Measurements from ENCODE around the gene LIF. TPM values are rescaled to one million over a fixed set of nuclear protein-coding genes. Genes with fewer than 3 reads are reported as not detected.
"Not testable (repeated sequence)": the region's sequence is repeated elsewhere in the genome, so short reads cannot be mapped to it uniquely, and the experiment has no call there.

Gene LIF
- total RNA-seq, 1 donor from 2014 or later = 3.8 TPM

- Mint-ChIP-seq H3K27me3 (no peaks in the 10 kb centered on the region), H3K9me3 (no peaks in the 10 kb centered on the region), H3K4me1 (ENCODE audit: unreplicated experiment) (peaks cover 34% of the 10 kb centered on the region), H3K4me3 (peak overlapping the region; percentile 19), H3K36me3 (no peaks in the 10 kb centered on the region), H3K27ac (peak overlapping the region; percentile 93)
- TF ChIP-seq CTCF (conservative IDR thresholded peaks at IDR 0.05) = no peak
- DNase-seq (ENCODE audit: extremely low spot score, unreplicated experiment) = no peak
These were observed 44.0 kb downstream of the LIF start for GRCh38 chr22:30202531-30203006.

- peak overlapping the region; percentile 93 for H3K27ac Mint-ChIP-seq
- H3K36me3 Mint-ChIP-seq = no peaks in the 10 kb centered on the region
- no peak for TF ChIP-seq CTCF (conservative IDR thresholded peaks at IDR 0.05)
- H3K9me3 Mint-ChIP-seq = no peaks in the 10 kb centered on the region
- no peaks in the 10 kb centered on the region for H3K27me3 Mint-ChIP-seq
- no peak for DNase-seq (ENCODE audit: extremely low spot score, unreplicated experiment)
- peaks cover 33% of the 10 kb centered on the region for H3K4me1 Mint-ChIP-seq (ENCODE audit: unreplicated experiment)
- peak overlapping the region; percentile 19 for H3K4me3 Mint-ChIP-seq
These were observed 44.6 kb downstream of the LIF start for GRCh38 chr22:30201945-30202344.

DNA sequence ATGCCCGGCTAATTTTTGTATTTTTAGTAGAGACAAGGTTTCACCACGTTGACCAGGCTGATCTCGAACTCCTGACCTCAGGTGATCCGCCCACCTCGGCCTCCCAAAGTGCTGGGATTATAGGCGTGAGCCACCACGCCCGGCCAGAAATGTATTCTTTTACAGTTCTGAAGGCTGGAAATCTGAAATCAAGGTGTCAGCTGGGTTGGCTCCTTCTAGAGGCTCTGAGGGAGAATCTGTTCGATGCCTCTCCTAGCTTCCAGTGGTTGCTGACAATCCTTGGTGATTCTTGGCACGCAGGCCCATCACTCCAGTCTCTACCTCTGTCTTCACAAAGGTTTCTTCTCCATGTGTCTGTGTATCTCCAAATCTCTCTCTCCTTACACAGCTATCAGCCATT, 45.7 kb downstream of the LIF start:
- peaks cover 38% of the 10 kb centered on the region for H3K4me1 Mint-ChIP-seq (ENCODE audit: unreplicated experiment)
- not testable (repeated sequence) for DNase-seq (ENCODE audit: extremely low spot score, unreplicated experiment); H3K27me3 Mint-ChIP-seq; H3K27ac Mint-ChIP-seq; H3K4me3 Mint-ChIP-seq; H3K9me3 Mint-ChIP-seq; H3K36me3 Mint-ChIP-seq

DNA sequence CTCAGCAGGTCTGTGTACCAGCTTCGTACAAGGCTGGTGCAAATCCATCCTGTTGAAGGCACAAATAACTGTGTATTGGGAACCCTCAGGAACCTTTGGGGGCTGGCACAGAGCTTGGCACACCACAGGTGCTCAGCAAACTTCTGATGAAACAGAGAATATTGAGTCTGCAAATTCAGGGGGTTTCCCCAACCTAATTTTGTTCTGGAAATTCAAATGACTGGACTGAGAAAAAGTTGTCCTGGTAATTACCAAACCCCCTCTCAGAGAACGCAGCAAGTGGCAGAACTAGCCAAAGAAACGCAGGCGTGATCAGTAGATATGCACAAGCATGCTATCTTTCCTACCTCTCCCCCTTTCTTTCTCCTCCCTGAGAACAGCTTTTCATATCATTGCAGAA, 47.6 kb downstream of the LIF start:
- Mint-ChIP-seq H3K27ac (no peak overlapping the region), H3K4me1 (ENCODE audit: unreplicated experiment) (peaks cover 43% of the 10 kb centered on the region)

GRCh38 chr22:30198152-30198825, 48.3 kb downstream of the LIF start:
- Mint-ChIP-seq H3K9me3 (no peaks in the 10 kb centered on the region), H3K4me1 (ENCODE audit: unreplicated experiment) (peaks cover 43% of the 10 kb centered on the region), H3K27me3 (no peaks in the 10 kb centered on the region), H3K36me3 (no peaks in the 10 kb centered on the region), H3K4me3 (no peak overlapping the region), H3K27ac (no peak overlapping the region)
- DNase-seq (ENCODE audit: extremely low spot score, unreplicated experiment) = no peak
- TF ChIP-seq CTCF (conservative IDR thresholded peaks at IDR 0.05) = no peak

More for the DNA sequence above, 47.6 kb downstream of the LIF start:
- no peaks in the 10 kb centered on the region for H3K9me3 Mint-ChIP-seq
- peak; percentile 43 for DNase-seq (ENCODE audit: extremely low spot score, unreplicated experiment)
- no peaks in the 10 kb centered on the region for H3K36me3 Mint-ChIP-seq
- no peak for TF ChIP-seq CTCF (conservative IDR thresholded peaks at IDR 0.05)
- no peak overlapping the region for H3K4me3 Mint-ChIP-seq
- H3K27me3 Mint-ChIP-seq = no peaks in the 10 kb centered on the region

DNA sequence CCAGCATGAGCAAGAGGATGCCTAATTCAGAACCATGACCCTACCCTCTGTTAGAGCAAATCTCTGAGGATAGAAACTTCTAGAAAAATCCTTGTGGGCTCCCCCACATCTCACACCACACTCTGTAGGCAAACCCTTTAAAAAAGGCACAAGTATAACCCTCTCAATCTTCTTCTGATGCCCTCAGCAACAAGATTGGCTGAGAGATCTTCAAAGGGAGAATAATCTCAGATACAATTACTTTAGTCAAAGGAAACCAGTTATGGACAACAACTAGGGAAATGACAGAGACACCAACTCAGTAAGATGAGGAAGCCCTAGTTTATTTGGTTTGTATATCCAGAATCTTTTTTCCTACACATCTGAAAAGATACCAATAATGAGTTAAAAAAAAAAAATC, 49.2 kb downstream of the LIF start:
- peak overlapping the region; percentile 95 for H3K27ac Mint-ChIP-seq
- H3K4me1 Mint-ChIP-seq (ENCODE audit: unreplicated experiment) = peaks cover 37% of the 10 kb centered on the region
- H3K9me3 Mint-ChIP-seq = no peaks in the 10 kb centered on the region
- no peak overlapping the region for H3K4me3 Mint-ChIP-seq
- TF ChIP-seq CTCF (conservative IDR thresholded peaks at IDR 0.05) = no peak
- H3K27me3 Mint-ChIP-seq = no peaks in the 10 kb centered on the region
- no peak for DNase-seq (ENCODE audit: extremely low spot score, unreplicated experiment)
- H3K36me3 Mint-ChIP-seq = no peaks in the 10 kb centered on the region

Measured in type B pancreatic cell (in vitro differentiated cells).